Panc1 (cell line): ENCODE measurements around the gene NCAPG2. TPM values are rescaled to one million over a fixed set of nuclear protein-coding genes. Genes with fewer than 3 reads are reported as not detected.
A peak's percentile ranks its signal among the peaks of the same experiment; 100 is the strongest.

ENCODE experiments used
- ATAC-seq: fragments of 200-7000 bp; cut with Tn5 transposase; 2 replicates; pipeline ENCODE4 v1.9.1; 2020; ENCODE audit warnings: mild to moderate bottlenecking, moderate library complexity
- BruUV-seq: library from RNA; stranded (reverse); fragments of 400-500 nt; replicated peaks from 2 replicates; lab custom pipeline; 2021; lab: Mats Ljungman, UMichigan
- CTCF ChIA-PET: fragments of 300-600 bp; sonication (Branson Sonifier 250); formaldehyde crosslinking; loops from one replicate; lab custom pipeline; 2022; ENCODE audit warnings: antibody characterized with exemption; lab: Charles Lee
- POLR2A ChIA-PET: fragments of 300-600 bp; sonication (Branson Sonifier 250); formaldehyde crosslinking; loops from one replicate; lab custom pipeline; 2022; ENCODE audit warnings: antibody characterized with exemption; lab: Charles Lee
- DNase-seq: peaks from one replicate; pipeline ENCODE4 v3.0.0-alpha.2; 2010; ENCODE audit warnings: low read depth, low spot score
- H3K27ac ChIP-seq: 2 replicates; pipeline ENCODE4 v1.5.1; 2011; ENCODE audit warnings: mild to moderate bottlenecking, low read length, inconsistent platforms
- H3K27me3 ChIP-seq: fragments of 200-500 bp; sonication (Bioruptor generic); 2 replicates; pipeline ENCODE4 v1.6.0; 2014; ENCODE audit warnings: low read length, inconsistent platforms; ENCODE audit not compliant: control insufficient read depth, insufficient read depth
- H3K36me3 ChIP-seq: fragments of 200-500 bp; sonication (Bioruptor generic); 2 replicates; pipeline ENCODE4 v1.5.1; 2014; ENCODE audit warnings: inconsistent platforms, mild to moderate bottlenecking, low read length, moderate library complexity; ENCODE audit not compliant: control insufficient read depth, insufficient read depth
- H3K4me1 ChIP-seq: 2 replicates; pipeline ENCODE4 v1.5.1; 2011; ENCODE audit warnings: inconsistent platforms, mild to moderate bottlenecking, low read length, moderate library complexity; ENCODE audit not compliant: control insufficient read depth, insufficient read depth
- H3K4me3 ChIP-seq, 2 experiments: 2 replicates each; pipeline ENCODE4 v1.5.1; 2011 to 2012; ENCODE audit warnings: low read depth in 2 of 2, low read length in 2 of 2, mild to moderate bottlenecking in 2 of 2, inconsistent platforms in 1 of 2, moderate library complexity in 1 of 2
- H3K9me3 ChIP-seq: fragments of 200-500 bp; sonication (Bioruptor generic); 2 replicates; pipeline ENCODE4 v1.5.1; 2014; ENCODE audit warnings: low read depth, mild to moderate bottlenecking, inconsistent platforms, low read length, moderate library complexity; ENCODE audit not compliant: control insufficient read depth, insufficient read depth
- POLR2AphosphoS5 ChIP-seq: IDR thresholded peaks from 2 replicates; pipeline ENCODE4 v1.6.1; 2012; ENCODE audit warnings: mild to moderate bottlenecking, low read depth, low read length, moderate library complexity
- REST ChIP-seq, 2 experiments: IDR thresholded peaks; 2 replicates each; pipeline ENCODE4 v1.6.1; 2011 to 2012; ENCODE audit warnings: low read depth in 2 of 2, control low read depth in 1 of 2, low read length in 1 of 2, mild to moderate bottlenecking in 1 of 2, moderate library complexity in 1 of 2; ENCODE audit not compliant: insufficient read depth in 1 of 2
- SIN3A ChIP-seq: IDR thresholded peaks from 2 replicates; pipeline ENCODE4 v1.6.1; 2012; ENCODE audit warnings: low read depth, mild to moderate bottlenecking, low read length, moderate library complexity, borderline replicate concordance; ENCODE audit not compliant: insufficient read depth
- TCF7L2 ChIP-seq: IDR thresholded peaks from 2 replicates; pipeline ENCODE4 v1.6.1; 2011; ENCODE audit warnings: mild to moderate bottlenecking, low read depth, low read length, inconsistent platforms
- in situ Hi-C: cut with HindIII; loops from 2 replicates; pipeline ENCODE4 v1.10.0; 2016; ENCODE audit warnings: low sequenced_read_pairs, low pct_unique_long_range_greater_than_20kb
- intact Hi-C: fragments of 100-400 bp; cut with micrococcal nuclease; formaldehyde crosslinking; loops from one replicate; pipeline ENCODE4 v1.10.0; 2022; ENCODE audit not compliant: unreplicated experiment
- total RNA-seq: library from RNA; stranded (reverse); gene quantifications from one replicate; pipeline ENCODE4 v1.2.1, GENCODE V29; 2021; ENCODE audit not compliant: unreplicated experiment
- TF ChIP-seq, protein P1 (sequence below): fragments of 450-650 bp; IDR thresholded peaks from 2 replicates; pipeline ENCODE4 v1.5.1; 2017; ENCODE audit warnings: mild to moderate bottlenecking

NCAPG2 gene
- total RNA-seq, 1 experiment from 2014 or later: 81.4 TPM

DNA sequence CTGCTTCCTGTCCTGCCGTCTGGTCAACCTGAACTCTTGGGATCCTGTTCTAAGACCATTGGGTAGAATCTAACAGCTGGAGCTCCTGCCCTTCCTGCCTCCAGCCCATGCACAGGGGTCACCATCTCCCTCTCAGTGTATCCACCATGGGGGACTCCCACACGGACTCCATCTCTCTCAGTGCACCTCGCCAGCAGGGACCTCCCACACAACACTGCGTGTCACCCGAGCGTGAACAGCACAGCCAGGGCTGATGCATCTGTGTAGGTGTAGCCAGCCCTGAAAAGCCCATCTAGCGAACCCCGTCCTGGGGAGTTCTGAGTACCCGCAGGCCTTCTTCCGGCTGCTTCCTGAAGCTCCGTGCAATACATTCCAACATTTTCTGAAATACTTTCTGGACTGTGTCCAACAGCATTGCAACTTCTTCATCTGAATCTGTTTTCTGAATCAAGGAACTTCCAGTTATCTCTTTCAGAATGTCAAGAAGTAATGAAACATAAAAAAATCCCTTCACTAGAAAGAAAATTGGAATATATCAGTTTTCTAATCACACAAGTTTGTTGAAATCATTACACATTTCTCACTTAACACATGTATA lies 52.5 kb downstream of the NCAPG2 start:
- ChIA-PET CTCF (no interaction called here), POLR2A (interaction anchor here (1.1 kb wide), 1 partner anchor 8 kb away, joined by 5 read pairs; no protein-coding TSS in a partner anchor)
- peaks cover 13% of the 10 kb centered on the region for H3K36me3 ChIP-seq
- ATAC-seq: no peak
- H3K27ac ChIP-seq: no peak overlapping the region
- TF ChIP-seq TCF7L2 (no peak), SIN3A (no peak), REST (IDR thresholded peaks at IDR 0.05; ENCODE audit: insufficient read depth in 1 of 2, low read depth in 2 of 2, low read length in 1 of 2) (no peak), POLR2AphosphoS5 (no peak)
- TF ChIP-seq, protein P1, sequence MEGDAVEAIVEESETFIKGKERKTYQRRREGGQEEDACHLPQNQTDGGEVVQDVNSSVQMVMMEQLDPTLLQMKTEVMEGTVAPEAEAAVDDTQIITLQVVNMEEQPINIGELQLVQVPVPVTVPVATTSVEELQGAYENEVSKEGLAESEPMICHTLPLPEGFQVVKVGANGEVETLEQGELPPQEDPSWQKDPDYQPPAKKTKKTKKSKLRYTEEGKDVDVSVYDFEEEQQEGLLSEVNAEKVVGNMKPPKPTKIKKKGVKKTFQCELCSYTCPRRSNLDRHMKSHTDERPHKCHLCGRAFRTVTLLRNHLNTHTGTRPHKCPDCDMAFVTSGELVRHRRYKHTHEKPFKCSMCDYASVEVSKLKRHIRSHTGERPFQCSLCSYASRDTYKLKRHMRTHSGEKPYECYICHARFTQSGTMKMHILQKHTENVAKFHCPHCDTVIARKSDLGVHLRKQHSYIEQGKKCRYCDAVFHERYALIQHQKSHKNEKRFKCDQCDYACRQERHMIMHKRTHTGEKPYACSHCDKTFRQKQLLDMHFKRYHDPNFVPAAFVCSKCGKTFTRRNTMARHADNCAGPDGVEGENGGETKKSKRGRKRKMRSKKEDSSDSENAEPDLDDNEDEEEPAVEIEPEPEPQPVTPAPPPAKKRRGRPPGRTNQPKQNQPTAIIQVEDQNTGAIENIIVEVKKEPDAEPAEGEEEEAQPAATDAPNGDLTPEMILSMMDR: no peak
- no peak overlapping the region for H3K4me3 ChIP-seq
- BruUV-seq: TSS peak; percentile 19
- H3K9me3 ChIP-seq: no peaks in the 10 kb centered on the region
- no peaks in the 10 kb centered on the region for H3K4me1 ChIP-seq
- no peaks in the 10 kb centered on the region for H3K27me3 ChIP-seq
- intact Hi-C loops: no loop called here
- no peak for DNase-seq
- in situ Hi-C loops: no loop called here

GRCh38 chr7:158650821-158651225 lies 53.8 kb downstream of the NCAPG2 start:
- DNase-seq (no peak), ATAC-seq (no peak)
- Histone ChIP-seq H3K4me3 (no peak overlapping the region), H3K4me1 (no peaks in the 10 kb centered on the region), H3K27me3 (no peaks in the 10 kb centered on the region), H3K36me3 (peaks cover 20% of the 10 kb centered on the region), H3K9me3 (no peaks in the 10 kb centered on the region), H3K27ac (no peak overlapping the region)
- BruUV-seq: no TSS peak
- TF ChIP-seq REST (IDR thresholded peaks at IDR 0.05; ENCODE audit: insufficient read depth in 1 of 2, low read depth in 2 of 2, low read length in 1 of 2) (no peak), TCF7L2 (no peak), SIN3A (no peak), POLR2AphosphoS5 (no peak)
- TF ChIP-seq, protein P1: no peak
- in situ Hi-C loops: no loop called here
- intact Hi-C loops: no loop called here
- POLR2A ChIA-PET: no interaction called here
- CTCF ChIA-PET: no interaction called here
